Epithelial cell of alveolus of lung (primary cell): ENCODE measurements around the gene TCHP. TPM values are rescaled to one million over a fixed set of nuclear protein-coding genes. Genes with fewer than 3 reads are reported as not detected.

Experiments used
- total RNA-seq: library from RNA; depleted of rRNA; stranded (reverse); fragments of >200 nt; gene quantifications from 2 replicates; pipeline ENCODE4 v1.2.1, GENCODE V29; 2015

The TCHP gene, protein sequence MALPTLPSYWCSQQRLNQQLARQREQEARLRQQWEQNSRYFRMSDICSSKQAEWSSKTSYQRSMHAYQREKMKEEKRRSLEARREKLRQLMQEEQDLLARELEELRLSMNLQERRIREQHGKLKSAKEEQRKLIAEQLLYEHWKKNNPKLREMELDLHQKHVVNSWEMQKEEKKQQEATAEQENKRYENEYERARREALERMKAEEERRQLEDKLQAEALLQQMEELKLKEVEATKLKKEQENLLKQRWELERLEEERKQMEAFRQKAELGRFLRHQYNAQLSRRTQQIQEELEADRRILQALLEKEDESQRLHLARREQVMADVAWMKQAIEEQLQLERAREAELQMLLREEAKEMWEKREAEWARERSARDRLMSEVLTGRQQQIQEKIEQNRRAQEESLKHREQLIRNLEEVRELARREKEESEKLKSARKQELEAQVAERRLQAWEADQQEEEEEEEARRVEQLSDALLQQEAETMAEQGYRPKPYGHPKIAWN
- total RNA-seq, result 7.5 and 9.4 TPM in 2 replicates

DNA sequence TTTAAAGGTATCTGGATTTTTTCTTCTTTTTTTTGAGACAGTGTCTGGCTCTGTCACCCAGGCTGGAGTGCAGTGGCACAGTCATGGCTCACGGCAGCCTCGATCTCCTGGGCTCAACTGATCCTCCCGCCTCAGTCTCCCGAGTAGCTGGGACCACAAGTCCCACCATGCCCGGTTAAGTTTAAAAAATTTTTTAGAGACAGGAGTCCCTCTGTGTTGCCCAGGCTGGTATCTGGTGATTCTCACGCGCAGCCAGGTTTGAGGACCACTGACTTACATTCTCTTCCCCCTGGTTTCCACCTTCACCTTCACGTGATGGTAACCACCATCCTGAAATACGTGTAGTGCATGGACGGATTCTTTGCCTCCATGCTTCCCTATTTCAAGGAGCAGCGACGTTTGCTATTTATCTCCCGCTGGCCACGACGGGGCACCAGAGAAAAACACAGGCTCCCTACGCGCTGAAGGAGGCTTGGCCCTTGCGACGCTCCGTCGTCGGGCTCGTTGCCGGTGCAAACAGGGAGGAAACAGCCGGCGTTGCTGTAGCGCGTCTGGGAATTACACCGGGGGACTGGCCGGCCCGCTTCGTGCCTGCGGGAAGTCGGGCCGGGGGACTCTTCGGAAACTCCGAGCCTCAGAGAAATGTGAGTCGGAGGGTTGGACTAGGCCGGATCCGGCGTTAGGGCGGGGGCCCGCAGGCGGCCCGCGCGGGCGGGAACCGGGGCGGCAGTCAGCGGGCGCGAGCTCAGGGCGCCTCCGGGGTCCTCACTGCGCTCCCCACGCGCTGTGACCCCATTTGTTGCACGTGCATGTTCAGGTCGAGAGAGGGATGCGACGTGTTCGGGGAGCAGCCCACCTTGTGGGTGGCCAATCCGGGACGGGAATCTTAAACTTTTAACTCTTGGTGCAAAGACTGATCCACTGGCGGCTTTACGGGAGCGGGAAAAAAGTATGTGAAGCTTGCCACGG is at the start of gene TCHP:
Gene TCHP, plus strand, starts transcription at position 492 of the 969 bp plus-strand sequence. CDS start 2,753 bp downstream, outside the sequence.

GRCh38 chr12:109880043-109880931 is 19.8 kb upstream of the TCHP start, which contains the start of gene GLTP:
GLTP (minus strand) TSS chr12:109880541; CDS start chr12:109880374, 167 bp downstream.

Other genes with a start within 250 kb of the TCHP start
- gene FAM222A, start 186.4 kb upstream of the TCHP start, total RNA-seq, result 0.91 TPM in 1 of 2 replicates, not detected in the other
- gene TRPV4, start 66.9 kb upstream of the TCHP start, total RNA-seq, result 1.2 and 8.7 TPM in 2 replicates
- 41.0 and 46.0 TPM in 2 replicates for gene GLTP, start 19.7 kb upstream of the TCHP start, total RNA-seq
- gene GIT2, start 96.1 kb downstream of the TCHP start, total RNA-seq, result 15.9 and 23.1 TPM in 2 replicates
- gene ANKRD13A, start 99.2 kb downstream of the TCHP start, total RNA-seq, result 35.9 and 80.0 TPM in 2 replicates
- gene C12orf76, start 148.2 kb downstream of the TCHP start, total RNA-seq, result 5.3 and 16.4 TPM in 2 replicates
- gene IFT81, start 224.1 kb downstream of the TCHP start, total RNA-seq, result 10.5 and 11.7 TPM in 2 replicates